ENCODE measurements around the gene NOC4L.
A peak's percentile ranks its signal among the peaks of the same experiment; 100 is the strongest.

The NOC4L gene

GRCh38 chr12:132158677-132159554, 14.7 kb downstream of the NOC4L start:
- peak; percentile 26 for DNase-seq

DNA sequence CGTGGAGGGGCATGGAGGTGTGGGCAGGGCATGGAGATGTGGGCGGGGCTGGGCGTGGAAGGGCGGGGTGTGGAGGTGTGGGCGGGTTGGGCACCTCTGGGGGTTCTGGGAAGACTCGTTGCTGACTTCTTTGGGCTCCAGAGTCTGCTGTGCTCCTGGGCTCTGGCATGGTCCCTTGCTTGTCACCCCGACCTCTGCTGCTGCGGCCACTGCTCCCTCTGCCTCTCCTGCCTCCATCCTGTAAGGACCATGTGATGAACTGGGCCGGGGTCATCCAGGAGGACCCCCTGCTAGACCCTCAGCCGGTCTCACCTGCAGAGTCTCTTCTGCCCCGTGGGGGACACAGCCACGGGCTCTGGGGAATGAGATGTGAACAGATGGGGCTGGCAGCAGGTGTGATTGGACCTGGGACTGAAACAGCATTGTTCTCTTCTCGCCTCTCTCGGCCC, 15.3 kb downstream of the NOC4L start:
- DNase-seq, result no peak

DNA sequence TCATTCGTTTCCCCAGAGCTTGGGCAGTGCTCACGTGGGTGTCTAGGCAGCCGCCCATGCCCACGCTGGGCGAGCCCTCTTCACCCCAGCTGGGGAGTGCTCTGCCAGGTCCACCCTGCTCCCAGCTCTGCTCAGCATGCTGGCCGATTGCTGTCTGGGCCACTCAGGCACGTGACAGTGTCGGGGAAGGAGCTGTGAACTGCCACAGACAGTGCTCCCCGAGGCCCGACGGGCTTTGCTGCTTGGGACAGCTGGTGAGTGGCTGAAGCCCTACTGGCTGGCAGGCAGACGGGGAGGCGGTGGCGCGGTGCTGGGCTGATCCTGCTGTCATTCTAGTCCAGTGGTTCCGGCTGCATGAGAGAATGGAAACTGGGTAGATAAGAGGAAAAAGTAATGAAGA, 15.8 kb downstream of the NOC4L start:
- no peak for DNase-seq

GRCh38 chr12:132160601-132161035, 16.4 kb downstream of the NOC4L start:
- no peak for DNase-seq

DNA sequence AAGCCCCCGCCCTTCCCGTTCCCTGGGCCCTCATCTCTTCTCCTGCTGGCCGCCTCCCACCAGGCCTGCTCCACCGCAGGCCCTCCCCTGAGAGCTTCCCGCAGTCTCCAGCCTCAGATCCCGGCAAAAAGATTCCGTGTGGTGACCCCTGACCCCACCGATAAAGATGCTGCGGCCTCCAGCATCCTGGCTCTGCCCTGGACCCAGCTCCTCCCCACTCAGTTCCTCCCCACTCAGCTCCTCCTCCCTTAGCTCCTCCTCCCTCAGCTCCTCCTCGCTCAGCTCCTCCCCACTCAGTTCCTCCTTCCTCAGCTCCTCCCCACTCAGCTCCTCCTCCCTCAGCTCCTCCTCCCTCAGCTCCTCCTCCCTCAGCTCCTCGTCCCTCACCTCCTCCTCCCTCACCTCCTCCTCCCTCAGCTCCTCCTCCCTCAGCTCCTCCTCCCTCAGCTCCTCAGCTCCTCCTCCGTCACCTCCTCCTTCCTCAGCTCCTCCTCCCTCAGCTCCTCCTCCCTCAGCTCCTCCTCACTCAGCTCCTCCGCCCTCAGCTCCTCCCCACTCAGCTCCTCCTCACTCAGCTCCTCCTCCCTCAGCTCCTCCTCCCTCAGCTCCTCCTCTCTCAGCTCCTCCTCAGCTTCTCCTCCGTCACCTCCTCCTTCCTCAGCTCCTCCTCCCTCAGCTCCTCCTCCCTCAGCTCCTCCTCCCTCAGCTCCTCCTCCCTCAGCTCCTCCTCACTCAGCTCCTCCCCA, 17.0 kb downstream of the NOC4L start:
- no peak for DNase-seq

GRCh38 chr12:132161796-132162507, 17.7 kb downstream of the NOC4L start:
- no peak for DNase-seq

- peak; percentile 77 for DNase-seq
Measured at GRCh38 chr12:132162508-132163031, 18.3 kb downstream of the NOC4L start.

DNA sequence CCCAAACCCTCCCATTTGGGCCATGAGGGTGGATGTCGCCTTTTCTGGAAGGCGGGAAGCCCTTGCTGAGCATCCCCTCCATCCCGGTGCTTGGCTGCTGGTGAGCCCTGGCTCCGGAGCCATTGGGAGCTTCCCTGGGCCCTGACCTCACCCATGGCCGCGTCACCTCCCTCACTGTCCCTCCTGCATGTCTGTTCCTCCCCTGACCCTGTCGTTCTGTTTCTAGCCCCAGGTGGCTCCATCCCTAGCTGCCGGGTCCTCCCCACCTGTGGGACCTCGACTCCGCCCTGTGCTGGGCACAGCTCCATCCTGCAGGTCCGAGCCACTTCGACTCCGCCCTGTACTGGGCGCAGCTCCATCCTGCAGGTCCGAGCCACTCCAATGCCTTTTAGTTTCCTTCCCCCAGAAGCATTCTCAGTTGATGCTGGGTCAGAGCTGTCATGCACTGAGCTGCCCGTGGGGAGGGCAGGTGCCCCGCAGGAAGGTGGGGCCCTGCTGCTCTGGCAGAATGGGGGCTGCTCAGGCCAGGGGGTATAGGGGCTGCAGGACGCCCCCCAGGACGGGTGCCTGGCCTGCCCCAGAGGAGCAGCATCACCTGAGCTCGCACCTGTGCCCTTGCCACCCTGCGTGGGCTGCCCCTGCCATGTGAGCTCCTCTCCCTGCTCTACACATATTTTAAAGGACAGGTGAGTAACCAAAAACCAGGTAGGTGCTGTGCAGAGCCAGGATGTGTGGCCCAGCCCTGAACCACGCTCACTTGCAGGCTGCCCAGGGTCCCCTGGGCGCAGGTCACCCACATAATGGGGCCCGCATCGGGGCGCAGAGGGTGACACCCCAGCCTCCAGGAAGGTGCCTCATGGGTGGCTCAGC, 19.0 kb downstream of the NOC4L start:
- no peak for DNase-seq

DNA sequence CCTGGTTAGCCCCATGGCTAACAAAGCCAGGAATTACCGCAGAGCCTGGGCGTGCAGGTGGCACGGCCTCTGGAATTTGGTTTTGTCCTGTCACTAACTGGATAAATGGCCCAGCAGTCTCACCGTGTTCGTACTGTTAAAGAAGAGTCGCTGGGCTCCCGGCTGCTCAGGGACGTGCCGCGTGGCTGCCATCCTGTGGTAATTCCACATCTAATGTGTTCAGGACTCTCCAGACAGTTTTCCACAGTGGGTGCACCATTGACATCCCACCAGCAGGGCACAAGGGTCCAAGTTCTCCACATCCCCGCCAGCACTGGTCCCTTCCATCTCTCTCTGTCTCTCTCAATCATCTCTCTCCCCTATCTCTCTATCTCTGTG, 19.6 kb downstream of the NOC4L start:
- no peak for DNase-seq

DNA sequence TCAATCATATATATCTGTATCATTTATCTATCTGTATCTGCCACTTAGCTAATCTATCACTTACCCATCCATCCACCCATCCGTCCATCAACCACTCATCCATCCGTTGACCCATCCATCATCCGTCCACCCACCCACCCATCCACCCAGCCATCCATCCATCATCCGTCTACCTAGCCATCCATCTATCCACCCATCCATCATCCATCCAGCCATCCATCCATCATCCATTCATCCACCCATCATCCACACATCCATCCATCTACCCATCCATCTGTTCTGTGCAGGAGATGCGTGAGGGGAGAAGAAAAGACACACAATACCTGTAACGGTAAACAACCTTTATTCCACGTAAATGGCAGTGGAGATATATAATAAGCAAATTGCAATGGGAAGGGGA, 20.2 kb downstream of the NOC4L start:
- no peak for DNase-seq

GRCh38 chr12:132165584-132165983, 21.3 kb downstream of the NOC4L start:
- no peak for DNase-seq

DNA sequence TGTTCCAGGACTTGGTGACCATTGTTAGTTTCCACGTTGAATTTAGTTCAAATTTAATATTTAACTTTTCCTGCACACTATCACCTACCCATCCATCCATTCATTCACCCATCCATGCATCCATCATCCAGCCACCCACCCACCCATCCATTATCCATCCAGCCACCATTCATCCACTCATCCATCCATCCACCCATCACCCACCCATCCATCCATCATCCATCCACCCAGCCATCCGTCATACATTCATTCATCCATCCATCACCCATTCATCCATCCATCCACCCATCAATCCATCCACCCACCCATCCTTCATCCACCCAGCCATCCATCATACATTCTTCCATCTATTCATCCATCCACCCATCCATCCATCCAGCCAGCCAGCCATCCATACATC, 21.8 kb downstream of the NOC4L start:
- DNase-seq, result no peak

DNA sequence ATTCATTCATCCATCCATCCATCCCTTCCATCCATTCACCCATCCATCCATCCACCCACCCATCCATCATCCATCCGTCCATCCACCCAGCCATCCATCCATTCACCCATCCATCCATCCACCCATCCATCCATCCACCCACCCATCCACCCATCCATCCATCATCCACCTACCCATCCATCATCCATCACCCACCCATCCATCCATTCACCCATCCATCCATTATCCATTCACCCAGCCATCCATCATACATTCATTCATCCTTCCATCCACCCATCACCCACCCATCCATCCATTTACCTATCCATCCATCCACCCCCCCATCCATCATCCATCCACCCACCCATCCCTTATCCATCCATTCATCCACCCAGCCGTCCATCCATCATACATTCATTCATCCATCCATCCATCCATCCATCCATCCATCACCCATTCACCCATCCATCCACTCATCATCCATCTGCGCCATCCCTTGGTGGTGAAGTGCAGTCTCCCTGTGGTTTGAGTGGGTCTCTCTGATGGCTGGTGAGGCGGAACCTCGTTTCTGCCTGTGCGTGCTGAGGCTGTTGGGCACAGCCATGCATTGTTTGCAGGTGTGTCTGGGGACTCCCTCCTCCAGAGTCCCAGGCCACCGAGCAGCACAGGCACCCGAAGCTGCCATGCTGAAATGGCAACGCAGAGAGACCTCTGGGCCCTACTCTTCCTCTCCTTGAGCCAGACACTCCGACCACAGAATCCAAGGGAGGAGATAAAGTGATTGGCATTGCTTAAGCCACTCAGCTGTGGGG, 22.7 kb downstream of the NOC4L start:
- no peak for DNase-seq

GRCh38 chr12:132167611-132168310, 23.5 kb downstream of the NOC4L start:
- no peak for DNase-seq

DNA sequence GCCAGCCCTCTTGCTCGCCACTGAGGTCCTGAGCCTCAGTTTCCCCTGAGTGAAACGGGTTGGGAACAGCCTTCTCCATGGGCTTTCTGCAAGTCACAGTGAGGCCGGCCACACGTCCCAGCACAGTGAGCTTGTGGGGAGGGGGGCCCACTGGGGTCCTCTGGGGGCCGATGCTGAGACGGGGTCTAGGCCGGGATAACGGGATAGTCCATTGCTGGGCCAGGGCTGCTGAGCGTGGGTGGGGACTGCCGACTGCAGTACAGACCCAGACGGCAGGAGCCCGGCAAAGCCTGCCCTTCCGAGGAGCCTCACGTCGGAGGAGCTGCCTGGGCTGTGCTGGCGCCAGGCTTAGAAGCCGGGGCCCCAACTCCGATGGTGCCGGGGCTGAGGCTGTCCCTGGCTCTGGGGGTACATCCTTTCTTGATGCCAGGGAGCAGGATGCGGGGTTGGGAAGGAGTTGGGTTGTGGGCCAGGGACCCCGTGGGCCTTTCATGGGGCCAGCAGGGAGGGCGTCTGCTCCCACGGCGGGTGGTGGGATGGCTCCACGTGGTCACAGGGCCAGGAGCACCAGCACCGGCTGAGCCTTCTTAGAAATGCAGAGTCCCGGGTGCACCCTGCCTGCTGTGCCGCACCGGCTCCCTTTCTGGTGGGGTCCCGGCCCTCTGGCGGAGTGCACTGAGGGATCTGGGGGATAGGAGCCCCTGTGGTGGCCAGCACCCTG, 24.2 kb downstream of the NOC4L start:
- no peak for DNase-seq

DNA sequence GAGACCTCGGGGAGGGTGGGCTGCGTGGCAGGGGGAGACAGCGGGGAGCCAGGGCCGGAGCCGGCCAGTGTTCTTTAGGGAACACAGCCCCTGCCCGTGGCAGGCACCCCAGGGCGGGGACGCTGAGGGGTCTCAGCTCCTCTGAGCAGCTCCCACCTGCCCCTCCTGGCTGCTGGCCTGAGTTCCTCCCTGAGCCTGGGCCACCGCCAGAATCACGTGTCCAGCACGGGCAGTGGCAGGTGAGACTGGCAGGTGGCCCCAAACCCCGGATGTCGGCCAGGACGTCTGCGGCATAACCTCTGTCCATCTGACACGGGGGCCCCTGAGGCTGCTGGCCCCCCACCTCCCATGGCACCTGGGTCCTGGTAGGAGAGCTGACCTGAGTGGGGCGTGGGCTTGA, 25.1 kb downstream of the NOC4L start:
- DNase-seq, result no peak

DNA sequence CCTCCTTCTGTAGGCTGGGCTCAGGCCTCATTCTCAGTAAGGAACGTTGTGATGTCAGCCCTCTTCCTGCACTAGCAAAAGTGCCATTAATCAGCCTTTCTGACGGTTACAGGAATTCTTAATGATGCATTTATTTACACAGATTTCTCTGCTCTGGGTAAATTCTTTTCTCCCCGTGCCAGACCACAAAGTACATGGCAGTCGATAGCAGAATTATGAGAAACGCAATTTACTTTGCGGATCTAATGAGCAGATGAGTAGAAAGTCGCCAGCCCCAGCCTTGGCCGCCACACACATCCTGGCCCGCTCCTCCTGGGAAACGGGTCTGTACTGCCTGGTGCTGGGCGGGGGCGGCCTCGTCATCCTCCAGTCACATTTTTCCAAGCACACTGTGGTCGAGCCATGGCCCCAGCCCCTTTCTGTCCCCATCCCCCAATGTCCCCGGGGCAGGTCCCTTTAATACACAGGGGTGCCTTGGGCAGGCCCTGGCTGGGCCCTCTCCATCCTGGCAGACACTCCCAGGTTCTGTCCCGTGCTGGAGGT, 25.9 kb downstream of the NOC4L start:
- DNase-seq, result no peak

DNA sequence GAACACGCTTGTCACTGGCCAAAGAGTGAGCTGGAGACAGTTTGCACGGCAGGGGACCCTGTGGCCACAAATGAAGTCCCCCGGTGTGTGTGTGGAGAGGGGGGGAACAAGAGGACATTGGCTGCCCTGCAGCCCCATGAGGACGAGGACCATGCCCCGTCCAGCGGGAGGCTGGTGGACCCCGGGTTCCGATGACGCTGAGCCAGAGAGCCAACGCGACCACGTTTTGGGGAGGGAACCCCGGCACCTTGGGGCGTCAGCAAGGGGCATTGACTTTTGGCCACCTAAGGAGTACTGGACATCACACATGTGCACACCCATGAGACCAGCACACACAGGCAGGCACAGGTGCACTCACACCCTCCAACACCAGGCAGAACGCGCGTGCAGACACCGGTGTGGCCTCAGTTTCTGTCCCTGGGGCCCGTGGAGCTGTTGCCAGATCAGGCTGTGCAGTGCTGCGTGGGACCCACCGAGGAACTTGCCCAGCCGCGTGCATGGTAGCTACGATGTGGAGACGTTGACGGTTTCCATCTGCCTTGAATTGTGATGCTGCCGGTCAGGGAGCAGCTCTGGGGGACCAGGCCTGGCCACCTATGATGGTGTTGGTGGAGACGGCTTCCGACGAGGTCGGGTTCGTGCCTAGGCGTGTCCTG, 26.5 kb downstream of the NOC4L start:
- no peak for DNase-seq

- no peak for DNase-seq
Measured at GRCh38 chr12:132171293-132171967, 27.2 kb downstream of the NOC4L start.

Measured in MV-4-11 (cell line).